OCI-LY1 (cell line): ENCODE data around the gene MEP1A.

Experiments
- H2AFZ ChIP-seq: fragments of 200-600 bp; sonication (generic), shearing (Covaris generic); 2 replicates; pipeline ENCODE4 v1.6.0; 2014; ENCODE audit warnings: antibody characterized with exemption, mild to moderate bottlenecking, low read length
- H3F3A ChIP-seq: fragments of 200-600 bp; sonication (generic), shearing (Covaris generic); 2 replicates; pipeline ENCODE4 v1.6.0; 2014; ENCODE audit warnings: mild to moderate bottlenecking, antibody characterized with exemption, low read length, moderate library complexity; ENCODE audit not compliant: insufficient read depth
- H3K27ac ChIP-seq: fragments of 200-600 bp; sonication (generic); 2 replicates; pipeline ENCODE4 v1.5.1; 2014; ENCODE audit warnings: low read length, mixed run types, mild to moderate bottlenecking, low read depth; ENCODE audit not compliant: poor library complexity, severe bottlenecking
- H3K27me3 ChIP-seq: fragments of 200-600 bp; sonication (generic); 2 replicates; pipeline ENCODE4 v1.6.0; 2014; ENCODE audit warnings: antibody characterized with exemption, mild to moderate bottlenecking, low read length, moderate library complexity; ENCODE audit not compliant: insufficient read depth
- H3K36me3 ChIP-seq: fragments of 200-600 bp; sonication (generic); 2 replicates; pipeline ENCODE4 v1.6.1; 2014; ENCODE audit warnings: mild to moderate bottlenecking, antibody characterized with exemption, low read length, moderate library complexity, mixed read lengths; ENCODE audit not compliant: insufficient read depth
- H3K4me1 ChIP-seq: fragments of 200-600 bp; sonication (generic); 2 replicates; pipeline ENCODE4 v1.5.1; 2014; ENCODE audit warnings: mild to moderate bottlenecking, low read length, moderate library complexity; ENCODE audit not compliant: insufficient read depth, severe bottlenecking
- H3K4me2 ChIP-seq: fragments of 200-600 bp; sonication (generic), shearing (Covaris generic); 2 replicates; pipeline ENCODE4 v1.6.1; 2014; ENCODE audit warnings: low read length
- H3K4me3 ChIP-seq: fragments of 200-600 bp; sonication (generic); 2 replicates; pipeline ENCODE4 v1.5.1; 2014; ENCODE audit warnings: low read length, low read depth, mild to moderate bottlenecking, mixed read lengths; ENCODE audit not compliant: poor library complexity, severe bottlenecking
- H3K79me2 ChIP-seq: fragments of 200-600 bp; shearing (Covaris generic); 2 replicates; pipeline ENCODE4 v1.6.1; 2016; ENCODE audit warnings: mixed run types, low read length, mixed read lengths; ENCODE audit not compliant: insufficient read depth
- H3K9ac ChIP-seq: fragments of 200-600 bp; sonication (generic), shearing (Covaris generic); 2 replicates; pipeline ENCODE4 v1.6.1; 2014; ENCODE audit warnings: mild to moderate bottlenecking, low read length, mixed read lengths
- H3K9me2 ChIP-seq: fragments of 200-600 bp; sonication (generic), shearing (Covaris generic); 2 replicates; pipeline ENCODE4 v1.6.1; 2014; ENCODE audit warnings: low read depth, mild to moderate bottlenecking, low read length, mixed read lengths
- H3K9me3 ChIP-seq: fragments of 200-600 bp; shearing (Covaris generic); 2 replicates; pipeline ENCODE4 v1.6.1; 2014; ENCODE audit warnings: low read length, mixed read lengths
- H4K20me1 ChIP-seq: fragments of 200-600 bp; sonication (generic), shearing (Covaris generic); 2 replicates; pipeline ENCODE4 v1.6.0; 2016; ENCODE audit warnings: mild to moderate bottlenecking, low read length; ENCODE audit not compliant: insufficient read depth
- EZH2 ChIP-seq: fragments of 200-600 bp; sonication (generic), shearing (Covaris generic); IDR thresholded peaks from 2 replicates; pipeline ENCODE4 v1.8.0; 2017; ENCODE audit warnings: borderline replicate concordance, mixed run types, mild to moderate bottlenecking, antibody characterized with exemption, low read length, moderate library complexity, mixed read lengths
- TF ChIP-seq, protein P1 (sequence below): fragments of 200-600 bp; sonication (generic), shearing (Covaris generic); IDR thresholded peaks from 2 replicates; pipeline ENCODE4 v1.5.1; 2017; ENCODE audit warnings: mild to moderate bottlenecking, antibody characterized with exemption, low read length, moderate library complexity, mixed read lengths

MEP1A gene

DNA sequence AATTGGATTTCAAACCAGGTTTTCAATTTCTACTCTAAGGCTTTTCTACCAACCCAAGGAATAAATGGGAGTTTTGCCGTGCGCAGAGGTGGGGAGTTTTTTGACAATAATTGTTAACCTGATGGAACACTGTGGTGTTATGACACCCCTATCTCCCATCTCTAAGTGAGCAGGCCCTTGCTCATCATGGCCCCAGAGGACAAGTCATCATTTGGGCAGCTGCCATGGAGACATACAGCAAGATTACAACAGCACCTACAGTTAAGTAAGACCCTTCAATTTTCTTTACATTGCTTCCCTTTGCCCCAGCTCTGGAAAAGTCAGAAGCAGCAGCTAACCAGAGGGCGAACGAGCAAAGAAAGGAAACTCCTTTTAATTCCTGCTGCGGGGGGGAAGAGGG lies 74.2 kb downstream of the MEP1A start:
- Histone ChIP-seq H2AFZ (no peak overlapping the region), H3K9me3 (no peaks in the 10 kb centered on the region), H4K20me1 (no peaks in the 10 kb centered on the region), H3K79me2 (no peaks in the 10 kb centered on the region), H3K27me3 (no peaks in the 10 kb centered on the region), H3K36me3 (no peaks in the 10 kb centered on the region), H3K4me2 (no peak overlapping the region), H3K4me1 (no peaks in the 10 kb centered on the region), H3K27ac (no peak overlapping the region), H3F3A (no peaks in the 10 kb centered on the region), H3K9ac (no peak overlapping the region), H3K4me3 (no peak overlapping the region), H3K9me2 (no peaks in the 10 kb centered on the region)
- no peak for TF ChIP-seq EZH2
- TF ChIP-seq, protein P1, sequence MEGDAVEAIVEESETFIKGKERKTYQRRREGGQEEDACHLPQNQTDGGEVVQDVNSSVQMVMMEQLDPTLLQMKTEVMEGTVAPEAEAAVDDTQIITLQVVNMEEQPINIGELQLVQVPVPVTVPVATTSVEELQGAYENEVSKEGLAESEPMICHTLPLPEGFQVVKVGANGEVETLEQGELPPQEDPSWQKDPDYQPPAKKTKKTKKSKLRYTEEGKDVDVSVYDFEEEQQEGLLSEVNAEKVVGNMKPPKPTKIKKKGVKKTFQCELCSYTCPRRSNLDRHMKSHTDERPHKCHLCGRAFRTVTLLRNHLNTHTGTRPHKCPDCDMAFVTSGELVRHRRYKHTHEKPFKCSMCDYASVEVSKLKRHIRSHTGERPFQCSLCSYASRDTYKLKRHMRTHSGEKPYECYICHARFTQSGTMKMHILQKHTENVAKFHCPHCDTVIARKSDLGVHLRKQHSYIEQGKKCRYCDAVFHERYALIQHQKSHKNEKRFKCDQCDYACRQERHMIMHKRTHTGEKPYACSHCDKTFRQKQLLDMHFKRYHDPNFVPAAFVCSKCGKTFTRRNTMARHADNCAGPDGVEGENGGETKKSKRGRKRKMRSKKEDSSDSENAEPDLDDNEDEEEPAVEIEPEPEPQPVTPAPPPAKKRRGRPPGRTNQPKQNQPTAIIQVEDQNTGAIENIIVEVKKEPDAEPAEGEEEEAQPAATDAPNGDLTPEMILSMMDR: no peak

DNA sequence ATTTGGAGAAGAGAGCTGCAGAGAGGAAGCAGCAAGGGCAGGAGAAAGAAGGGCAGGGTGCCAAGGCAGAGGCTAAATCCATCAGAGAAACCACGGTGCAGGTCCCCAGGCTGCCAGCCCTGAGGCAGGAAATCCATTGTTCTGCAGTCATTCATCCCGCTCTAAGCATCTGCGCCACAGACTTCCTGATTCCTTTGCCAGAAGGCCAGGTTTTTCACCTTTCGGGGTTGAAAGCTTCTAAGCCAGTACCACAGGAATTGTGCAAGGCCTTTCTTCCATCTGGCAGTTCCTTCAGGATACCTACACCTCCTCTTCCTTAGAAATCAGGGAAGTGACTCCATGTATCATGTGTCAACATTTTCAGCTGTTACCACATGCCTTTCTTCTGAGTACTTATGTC lies 82.9 kb downstream of the MEP1A start:
- no peaks in the 10 kb centered on the region for H4K20me1 ChIP-seq
- H2AFZ ChIP-seq: no peak overlapping the region
- no peaks in the 10 kb centered on the region for H3K9me2 ChIP-seq
- no peak overlapping the region for H3K27ac ChIP-seq
- H3K36me3 ChIP-seq: no peaks in the 10 kb centered on the region
- no peaks in the 10 kb centered on the region for H3K9me3 ChIP-seq
- TF ChIP-seq, protein P1: no peak
- TF ChIP-seq EZH2: no peak
- H3K79me2 ChIP-seq: no peaks in the 10 kb centered on the region
- H3K9ac ChIP-seq: no peak overlapping the region
- no peaks in the 10 kb centered on the region for H3K4me1 ChIP-seq
- H3F3A ChIP-seq: no peaks in the 10 kb centered on the region
- no peak overlapping the region for H3K4me3 ChIP-seq
- H3K27me3 ChIP-seq: no peaks in the 10 kb centered on the region
- H3K4me2 ChIP-seq: no peak overlapping the region

DNA sequence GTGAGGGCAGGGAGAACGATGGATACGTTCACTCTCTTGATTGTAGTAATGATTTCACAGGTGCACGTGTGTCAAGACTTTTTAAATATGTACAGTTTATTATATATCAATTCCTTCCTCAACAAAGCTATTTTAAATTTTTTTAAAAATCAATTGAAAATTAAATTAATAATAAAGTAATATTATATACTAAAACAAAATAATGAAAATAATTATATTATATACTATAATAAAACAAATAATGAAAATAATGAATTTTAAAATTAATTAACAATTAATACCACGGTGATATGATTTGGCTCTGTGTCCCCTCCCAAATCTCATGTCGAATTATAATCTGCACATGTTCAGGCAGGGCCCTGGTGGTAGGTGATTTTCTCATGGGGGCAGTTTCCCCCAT lies 85.8 kb downstream of the MEP1A start:
- Histone ChIP-seq H3K9ac (no peak overlapping the region), H3F3A (no peaks in the 10 kb centered on the region), H3K36me3 (no peaks in the 10 kb centered on the region), H3K4me2 (no peak overlapping the region), H3K4me1 (no peaks in the 10 kb centered on the region), H3K9me3 (no peaks in the 10 kb centered on the region), H3K27ac (no peak overlapping the region), H4K20me1 (no peaks in the 10 kb centered on the region), H3K27me3 (no peaks in the 10 kb centered on the region), H3K4me3 (no peak overlapping the region), H3K79me2 (no peaks in the 10 kb centered on the region), H2AFZ (no peak overlapping the region), H3K9me2 (no peaks in the 10 kb centered on the region)
- TF ChIP-seq EZH2: no peak
- TF ChIP-seq, protein P1: no peak
